Measurements from ENCODE around the gene NGF.
"Not testable (repeated sequence)": the region's sequence is repeated elsewhere in the genome, so short reads cannot be mapped to it uniquely, and the experiment has no call there.

NGF gene

GRCh38 chr1:115314092-115314491 lies 24.0 kb downstream of the NGF start:
- H3K4me3 ChIP-seq (ENCODE audit: low read length) = no peak overlapping the region
- no peak for DNase-seq (ENCODE audit: low read depth, low spot score)

GRCh38 chr1:115313182-115313581 lies 24.9 kb downstream of the NGF start:
- no peak for DNase-seq (ENCODE audit: low read depth, low spot score)
- H3K4me3 ChIP-seq (ENCODE audit: low read length) = no peak overlapping the region

DNA sequence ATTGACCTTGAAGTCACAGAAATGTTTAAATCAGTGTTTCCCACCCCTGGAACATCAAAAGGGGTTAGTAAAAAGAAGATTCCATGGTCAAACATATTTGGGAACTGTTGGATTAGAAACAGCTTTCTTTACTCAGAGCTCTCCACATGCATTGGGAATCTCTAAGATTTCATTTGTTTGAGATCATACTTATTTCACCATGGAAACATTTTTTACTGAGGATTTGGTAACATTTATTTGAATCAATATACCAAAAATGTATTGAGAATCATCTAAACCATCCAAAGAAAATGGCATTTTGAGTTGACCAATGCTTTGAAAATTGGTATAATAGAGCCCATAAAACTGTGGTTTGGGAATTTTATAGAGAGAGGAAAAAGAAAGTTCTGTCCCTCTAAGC lies 25.3 kb downstream of the NGF start:
- H3K4me3 ChIP-seq (ENCODE audit: low read length) = no peak overlapping the region
- DNase-seq (ENCODE audit: low read depth, low spot score) = no peak

- no peak for DNase-seq (ENCODE audit: low read depth, low spot score)
- H3K4me3 ChIP-seq (ENCODE audit: low read length) = no peak overlapping the region
Observed at GRCh38 chr1:115311474-115311989, 26.5 kb downstream of the NGF start.

DNA sequence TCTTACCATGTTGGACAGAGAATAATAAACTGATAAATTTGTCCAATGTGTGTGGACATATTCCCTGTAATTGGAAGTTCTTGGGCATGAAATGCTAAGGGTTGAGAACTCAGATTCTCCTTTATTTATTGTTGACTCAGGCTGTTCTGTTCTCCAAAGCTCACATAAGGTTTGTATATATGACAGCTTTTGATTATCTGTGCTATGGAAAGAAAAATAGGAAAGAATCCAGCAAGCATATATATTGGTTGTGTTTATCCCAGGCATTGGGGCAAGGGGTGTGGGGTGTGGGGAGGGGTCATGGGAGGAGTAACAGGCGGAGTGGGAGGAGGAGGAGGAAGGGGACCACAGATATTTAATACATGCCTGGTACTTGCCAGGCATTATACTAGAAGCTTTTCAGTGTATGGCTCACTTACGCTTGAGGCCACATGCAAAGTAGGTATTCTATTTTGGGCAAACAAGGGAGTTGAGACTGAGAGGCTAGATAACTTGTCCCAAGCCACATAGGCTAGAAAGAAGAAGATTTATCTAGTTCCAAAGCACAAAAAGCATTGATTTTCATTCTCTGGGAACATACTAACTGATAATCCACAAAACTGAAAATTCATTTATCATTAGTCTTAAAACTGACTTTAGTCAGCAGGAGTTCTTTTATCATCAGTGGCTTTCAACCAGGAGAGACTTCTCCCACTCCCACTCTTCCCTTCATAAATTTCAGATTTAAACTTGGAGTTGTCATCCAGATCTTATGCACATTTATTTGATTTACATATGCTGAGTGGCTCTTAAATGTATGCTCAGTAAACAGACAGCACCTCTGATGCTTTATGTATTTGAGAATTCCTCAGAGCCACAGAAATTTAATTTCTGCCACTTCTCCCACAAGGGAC lies 27.2 kb downstream of the NGF start:
- no peak for DNase-seq (ENCODE audit: low read depth, low spot score)
- H3K4me3 ChIP-seq (ENCODE audit: low read length) = no peak overlapping the region

DNA sequence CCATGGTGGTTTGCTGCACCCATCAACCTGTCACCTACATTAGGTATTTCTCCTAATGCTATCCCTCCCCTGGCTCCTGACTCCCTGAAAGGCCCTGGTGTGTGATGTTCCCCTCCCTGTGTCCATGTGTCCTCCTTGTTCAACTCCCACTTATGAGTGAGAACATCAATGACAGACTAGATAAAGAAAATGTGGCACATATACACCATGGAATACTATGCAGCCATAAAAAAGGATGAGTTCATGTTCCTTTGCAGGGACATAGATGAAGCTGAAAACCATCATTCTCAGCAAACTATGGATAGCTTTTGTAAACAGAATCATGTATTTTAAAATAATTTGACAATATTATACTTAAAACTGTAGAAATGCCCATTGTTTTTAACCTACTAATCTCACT lies 28.5 kb downstream of the NGF start:
- H3K4me3 ChIP-seq (ENCODE audit: low read length); DNase-seq (ENCODE audit: low read depth, low spot score): not testable (repeated sequence)

DNA sequence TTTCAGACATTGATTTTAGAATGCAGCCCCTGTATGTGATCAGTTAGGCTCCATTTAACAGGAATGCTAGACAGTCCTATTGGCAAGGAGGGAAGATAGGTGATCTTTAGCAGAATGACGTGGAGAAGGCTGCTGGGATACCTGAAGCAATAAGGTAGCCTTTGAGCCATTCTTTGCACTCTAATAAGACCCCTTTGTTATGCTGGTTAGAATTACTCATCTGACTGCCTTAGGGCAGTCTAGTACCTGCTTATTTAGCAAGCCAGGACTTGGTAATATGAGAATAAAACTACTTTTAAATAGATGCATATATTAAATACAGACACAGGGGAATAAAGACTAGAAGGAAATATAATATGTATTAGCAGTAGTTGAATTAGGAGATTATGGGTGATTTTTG lies 29.1 kb downstream of the NGF start:
- H3K4me3 ChIP-seq (ENCODE audit: low read length) = no peak overlapping the region
- DNase-seq (ENCODE audit: low read depth, low spot score) = no peak

GRCh38 chr1:115307661-115308060 lies 30.4 kb downstream of the NGF start:
- H3K4me3 ChIP-seq (ENCODE audit: low read length) = no peak overlapping the region
- DNase-seq (ENCODE audit: low read depth, low spot score) = no peak

GRCh38 chr1:115306146-115306545 lies 31.9 kb downstream of the NGF start:
- no peak overlapping the region for H3K4me3 ChIP-seq (ENCODE audit: low read length)
- no peak for DNase-seq (ENCODE audit: low read depth, low spot score)

- no peak for DNase-seq (ENCODE audit: low read depth, low spot score)
- H3K4me3 ChIP-seq (ENCODE audit: low read length) = no peak overlapping the region
Observed at GRCh38 chr1:115303364-115303763, 34.7 kb downstream of the NGF start.

GRCh38 chr1:115302390-115302961 lies 35.6 kb downstream of the NGF start:
- no peak overlapping the region for H3K4me3 ChIP-seq (ENCODE audit: low read length)
- DNase-seq (ENCODE audit: low read depth, low spot score) = no peak

- H3K4me3 ChIP-seq (ENCODE audit: low read length) = no peak overlapping the region
- DNase-seq (ENCODE audit: low read depth, low spot score) = no peak
Observed at GRCh38 chr1:115301438-115302020, 36.5 kb downstream of the NGF start.

DNA sequence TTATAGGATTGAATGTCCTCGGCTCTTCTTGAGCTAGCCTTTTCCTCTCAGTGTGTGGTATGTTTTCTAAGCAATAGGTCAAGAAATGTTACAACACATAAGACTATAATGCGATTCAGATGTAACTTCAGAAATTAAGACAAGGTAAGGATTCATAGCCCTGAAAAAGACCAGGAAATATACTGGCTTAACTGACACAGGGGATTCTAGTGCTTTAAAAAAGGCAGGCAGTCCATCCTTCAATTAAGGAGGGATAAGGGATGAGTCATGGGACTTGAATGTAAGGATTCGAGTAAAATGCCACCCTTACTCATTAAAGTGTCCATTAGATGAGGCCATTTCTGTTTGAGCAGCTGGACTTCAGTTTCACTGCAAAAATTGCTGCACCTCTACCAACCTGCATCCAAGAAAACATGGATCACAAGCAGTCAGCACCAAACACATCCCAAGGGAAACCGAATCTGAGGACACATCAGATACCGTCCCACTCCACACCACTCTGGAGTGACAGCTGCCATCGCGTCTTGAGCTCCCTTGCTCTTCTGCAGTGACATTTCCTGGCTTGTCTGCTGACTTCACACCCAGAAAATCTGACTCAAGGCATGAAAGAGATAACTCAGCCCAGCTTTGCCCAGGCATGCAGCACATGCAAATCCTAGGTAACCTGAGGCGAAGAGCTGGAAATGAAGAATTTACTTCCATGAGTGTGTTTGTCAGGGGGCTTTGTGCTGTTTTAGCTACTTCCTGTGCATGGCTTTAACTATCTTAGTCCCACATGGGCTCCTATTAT lies 37.8 kb downstream of the NGF start:
- no peak for DNase-seq (ENCODE audit: low read depth, low spot score)
- H3K4me3 ChIP-seq (ENCODE audit: low read length) = no peak overlapping the region

DNA sequence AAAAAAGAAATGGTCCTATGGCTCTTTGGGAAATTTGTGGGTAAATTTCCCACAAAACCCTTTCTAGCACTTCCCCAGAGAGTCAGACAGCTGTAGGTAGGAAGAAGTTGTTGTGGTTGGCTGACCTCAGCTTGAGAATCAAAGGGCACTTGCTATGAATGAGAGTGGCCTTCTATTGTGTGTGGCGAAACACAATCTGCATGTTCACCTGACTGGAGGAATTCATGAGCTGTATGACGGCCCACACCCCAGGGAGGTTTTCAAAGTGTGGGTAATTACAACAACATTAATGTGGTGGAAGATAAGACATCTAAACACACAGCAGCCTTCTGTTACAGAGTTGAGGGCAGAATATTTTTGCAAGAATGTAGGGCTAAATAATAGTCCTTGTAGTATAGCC lies 38.8 kb downstream of the NGF start:
- DNase-seq (ENCODE audit: low read depth, low spot score) = no peak
- no peak overlapping the region for H3K4me3 ChIP-seq (ENCODE audit: low read length)

GRCh38 chr1:115296981-115297380 lies 41.1 kb downstream of the NGF start:
- DNase-seq (ENCODE audit: low read depth, low spot score) = peak; percentile 46
- H3K4me3 ChIP-seq (ENCODE audit: low read length) = no peak overlapping the region

- no peak overlapping the region for H3K4me3 ChIP-seq (ENCODE audit: low read length)
- no peak for DNase-seq (ENCODE audit: low read depth, low spot score)
Observed at GRCh38 chr1:115295904-115296696, 41.9 kb downstream of the NGF start.

DNA sequence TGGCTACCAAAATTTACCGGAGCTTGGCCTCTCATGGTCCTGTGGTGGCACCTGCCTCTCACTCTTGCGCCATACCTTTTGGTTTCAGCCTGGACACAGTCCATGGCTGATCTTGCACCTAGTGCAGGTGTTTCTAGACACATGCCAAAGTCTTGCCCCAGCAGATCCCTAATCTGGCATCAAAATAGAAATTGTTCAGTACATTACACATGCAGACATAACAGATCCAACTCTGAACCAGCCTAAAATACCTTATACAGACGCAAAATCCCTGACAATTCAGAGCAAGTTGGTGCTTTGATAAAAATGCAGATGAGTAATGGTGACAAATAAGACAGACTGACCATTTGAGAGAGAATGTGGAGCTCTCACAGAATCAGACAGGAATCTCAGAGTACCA lies 44.1 kb downstream of the NGF start:
- H3K4me3 ChIP-seq (ENCODE audit: low read length) = no peak overlapping the region
- no peak for DNase-seq (ENCODE audit: low read depth, low spot score)

DNA sequence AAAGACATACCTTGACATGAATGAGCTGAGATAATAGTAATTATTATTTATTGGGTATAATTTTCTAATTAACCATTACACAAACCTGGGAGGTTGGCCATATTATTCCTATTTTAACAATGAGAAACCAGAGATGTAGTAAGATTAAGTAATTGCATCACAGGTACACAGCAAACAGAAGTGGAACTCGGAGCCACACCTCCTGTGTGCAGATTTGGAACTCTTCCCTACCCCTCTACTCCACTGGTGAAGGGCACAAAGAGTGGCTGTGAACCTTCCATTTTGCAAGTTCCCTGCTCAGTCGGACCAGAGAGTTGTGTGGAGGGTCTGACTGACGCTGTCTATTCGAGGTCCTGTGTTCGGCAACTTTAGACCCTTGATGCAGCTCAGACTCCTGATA lies 45.0 kb downstream of the NGF start:
- no peak overlapping the region for H3K4me3 ChIP-seq (ENCODE audit: low read length)
- no peak for DNase-seq (ENCODE audit: low read depth, low spot score)

DNA sequence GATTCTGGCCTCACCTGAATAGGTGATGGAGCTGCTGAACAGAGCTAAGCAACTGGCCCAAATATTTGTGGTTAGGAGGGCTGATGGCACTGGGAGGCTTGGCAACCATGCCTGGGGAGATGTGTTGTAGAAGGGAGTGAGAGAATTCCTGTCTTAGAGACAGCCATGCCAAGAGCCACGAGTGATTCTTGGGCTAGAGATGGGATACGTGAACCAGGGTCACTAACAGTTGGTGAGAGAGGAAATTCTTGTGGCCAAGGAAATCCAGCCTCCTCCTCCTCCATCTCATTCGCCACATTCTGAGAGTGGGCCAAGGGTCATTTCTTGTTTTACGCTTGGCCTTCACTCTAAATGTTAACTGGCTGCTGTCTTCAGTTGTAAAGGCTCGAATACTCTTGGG lies 46.3 kb downstream of the NGF start:
- no peak for DNase-seq (ENCODE audit: low read depth, low spot score)

More for the DNA sequence above, 46.3 kb downstream of the NGF start:
- no peak overlapping the region for H3K4me3 ChIP-seq (ENCODE audit: low read length)
